GM19452 (cell line): ENCODE measurements around the gene PIK3C2B.
A peak's percentile ranks its signal among the peaks of the same experiment; 100 is the strongest.

Experiments used
- ATAC-seq: cut with Tn5 transposase; IDR thresholded peaks from one replicate; pipeline ENCODE4 v1.9.1; 2021; ENCODE audit not compliant: unreplicated experiment

PIK3C2B gene

DNA sequence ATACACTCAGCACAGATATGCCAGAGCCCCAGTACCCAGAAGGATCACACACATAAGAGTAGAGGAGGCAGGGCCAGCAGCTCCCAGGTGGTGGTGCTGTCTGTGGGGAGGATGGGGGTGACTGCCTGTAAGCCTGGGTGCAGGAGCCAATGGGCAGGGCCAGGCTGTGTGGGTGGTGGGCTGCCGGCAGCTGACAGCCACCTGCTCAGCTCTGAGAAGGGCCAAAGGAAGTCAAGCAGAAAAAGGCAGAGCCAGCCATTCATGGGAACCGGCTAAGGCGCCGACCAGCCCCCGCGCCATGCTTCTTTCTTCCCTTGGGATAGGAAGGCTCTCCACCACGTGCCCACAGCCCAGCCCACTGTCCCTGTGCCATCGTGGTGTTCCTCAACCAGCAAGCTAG is 14.1 kb downstream of the PIK3C2B start:
- ATAC-seq: peak; percentile 50

DNA sequence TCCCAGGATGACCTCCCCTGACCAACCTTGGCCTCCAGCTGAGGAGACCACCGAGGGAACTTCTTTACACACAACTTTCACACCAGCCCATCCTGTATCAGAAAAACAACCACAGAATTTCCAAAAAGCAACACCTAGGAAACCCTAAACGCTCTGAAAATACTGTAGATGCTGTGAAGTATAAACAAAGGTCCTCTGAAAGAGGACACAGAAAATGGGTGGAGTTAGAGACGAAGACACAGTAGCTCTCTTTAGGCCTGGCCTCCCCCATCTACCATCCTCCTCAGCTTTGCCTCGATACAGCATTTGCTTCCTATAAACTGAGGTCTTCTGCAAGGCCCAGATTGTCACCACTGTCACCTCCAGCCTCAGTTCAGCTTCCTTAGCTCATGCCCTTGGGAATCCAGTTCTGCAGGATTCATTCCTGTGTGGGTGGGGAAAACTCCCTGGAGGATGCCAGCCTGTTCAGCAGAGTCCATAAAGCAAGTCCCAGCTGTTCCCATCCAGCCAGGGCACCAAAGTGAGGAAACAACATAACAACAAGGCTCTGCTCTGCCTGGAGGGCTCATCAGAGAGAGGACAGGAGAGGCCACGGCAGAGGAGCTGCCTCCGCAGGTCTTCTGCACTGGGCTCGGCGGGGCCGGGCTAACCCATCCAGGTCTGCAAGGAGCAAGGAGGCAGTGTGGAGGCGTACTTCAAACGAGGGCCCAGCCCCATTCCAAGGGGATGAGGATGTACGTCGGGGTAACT is 15.0 kb downstream of the PIK3C2B start:
- ATAC-seq: no peak

DNA sequence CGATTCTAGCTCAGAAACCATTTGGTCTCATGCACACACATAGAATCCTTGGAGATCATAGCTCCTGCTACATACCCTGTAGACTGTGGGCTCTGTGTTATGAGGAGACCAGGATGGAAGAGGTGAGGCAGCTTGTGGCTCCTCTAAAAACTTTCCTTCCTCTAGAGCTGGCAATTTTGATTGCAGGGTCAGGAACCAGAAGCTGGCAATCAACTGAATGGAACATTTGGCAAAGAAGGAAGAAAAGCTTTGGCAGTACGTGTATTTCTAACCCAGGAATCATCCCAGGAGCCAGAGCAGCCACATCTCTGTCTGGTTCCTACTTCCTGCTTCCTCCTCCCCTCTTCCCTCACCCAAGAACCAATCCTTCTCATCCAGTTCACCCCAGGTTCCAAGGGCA is 15.7 kb downstream of the PIK3C2B start:
- no peak for ATAC-seq

DNA sequence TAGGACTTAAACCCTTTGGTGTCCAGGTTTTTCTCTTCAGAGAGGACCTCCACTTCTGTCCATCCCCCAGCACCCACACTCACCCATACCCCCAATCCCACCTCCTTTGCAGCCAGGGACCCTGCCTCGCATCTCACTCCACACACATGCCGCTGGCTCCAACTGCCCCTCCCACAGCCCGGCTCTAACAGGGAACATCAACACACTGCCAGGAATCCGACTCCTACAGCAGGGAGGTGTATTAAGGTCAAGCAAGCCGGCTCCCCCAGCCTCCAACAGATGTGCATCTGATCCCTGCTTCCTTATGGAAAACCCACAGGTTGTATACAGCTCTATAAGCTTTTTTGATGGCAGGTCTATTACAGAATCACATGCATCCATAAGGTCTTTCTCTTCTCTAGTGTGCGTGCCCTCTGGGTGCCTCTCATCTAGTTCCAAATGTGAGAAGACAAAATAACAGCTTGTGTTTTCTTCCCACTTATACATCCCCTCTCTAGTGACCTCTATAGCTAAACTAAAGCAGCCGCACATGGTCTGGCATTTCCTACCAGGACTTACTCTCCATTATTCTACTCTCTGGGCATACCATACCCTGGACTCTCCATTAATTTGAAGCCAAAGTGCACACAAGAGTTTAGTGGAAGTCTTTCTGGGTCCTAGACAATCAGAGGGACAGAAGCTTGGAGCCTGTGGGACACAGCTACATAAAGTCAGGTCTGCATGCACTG is 16.3 kb downstream of the PIK3C2B start:
- no peak for ATAC-seq

GRCh38 chr1:204477036-204477740 is 17.4 kb downstream of the PIK3C2B start:
- no peak for ATAC-seq

DNA sequence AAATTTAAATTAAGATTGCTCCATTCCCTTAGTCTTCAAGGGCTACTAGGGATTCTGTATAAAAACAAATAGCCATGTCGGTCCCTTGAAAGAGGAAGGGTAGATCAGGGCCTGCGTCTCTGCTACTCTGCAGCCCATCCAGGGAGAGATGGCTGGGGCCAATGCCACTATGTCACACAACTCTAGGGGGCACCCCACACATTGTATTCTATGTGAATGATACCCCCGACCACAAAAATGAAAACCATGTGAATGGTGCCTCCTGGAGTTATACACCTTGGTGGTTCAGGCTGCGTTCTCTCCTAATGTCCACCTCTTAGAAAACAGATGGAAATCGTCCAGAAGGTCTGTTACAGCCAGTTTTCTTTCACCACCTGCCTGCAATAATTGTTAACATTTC is 18.0 kb downstream of the PIK3C2B start:
- no peak for ATAC-seq

DNA sequence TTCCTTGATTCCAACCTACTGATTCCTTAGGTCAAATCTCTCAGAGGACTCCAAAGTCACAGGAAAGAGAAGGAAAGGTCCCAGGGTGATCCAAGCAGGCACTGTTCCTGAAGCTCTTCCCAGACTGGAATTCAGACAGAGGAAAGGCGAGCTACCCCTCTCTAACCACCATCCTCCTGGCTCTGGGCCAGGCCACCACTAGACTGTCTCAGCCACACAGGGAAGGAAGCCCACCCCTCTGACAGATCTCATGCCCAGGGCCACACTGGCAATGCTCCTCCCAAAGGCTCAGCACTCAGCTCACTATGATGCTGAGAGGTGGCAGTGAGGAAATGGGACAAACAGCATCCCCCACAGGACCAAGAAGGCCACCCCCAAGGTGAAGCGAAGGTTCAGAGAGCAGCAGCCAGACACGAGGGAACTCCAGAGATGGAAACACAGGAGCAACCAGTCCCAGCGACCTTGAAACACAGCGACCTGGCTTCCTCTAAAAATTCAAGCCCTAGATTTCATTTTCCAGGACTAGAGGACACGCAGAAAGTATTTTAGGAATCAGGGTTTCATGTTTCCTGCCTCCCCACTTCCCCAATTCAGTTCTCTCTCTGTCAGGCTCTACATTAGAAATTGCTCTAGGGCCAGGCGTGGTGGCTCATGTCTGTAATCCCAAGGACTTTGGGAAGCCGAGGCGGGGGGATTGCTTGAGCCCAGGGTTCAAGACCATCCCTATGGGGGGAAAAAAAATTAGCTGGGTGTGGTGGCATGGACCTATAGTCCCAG is 18.8 kb downstream of the PIK3C2B start:
- ATAC-seq: no peak

GRCh38 chr1:204473400-204473965 is 21.1 kb downstream of the PIK3C2B start:
- no peak for ATAC-seq

- no peak for ATAC-seq
Measured at GRCh38 chr1:204472660-204473059, 21.9 kb downstream of the PIK3C2B start.

DNA sequence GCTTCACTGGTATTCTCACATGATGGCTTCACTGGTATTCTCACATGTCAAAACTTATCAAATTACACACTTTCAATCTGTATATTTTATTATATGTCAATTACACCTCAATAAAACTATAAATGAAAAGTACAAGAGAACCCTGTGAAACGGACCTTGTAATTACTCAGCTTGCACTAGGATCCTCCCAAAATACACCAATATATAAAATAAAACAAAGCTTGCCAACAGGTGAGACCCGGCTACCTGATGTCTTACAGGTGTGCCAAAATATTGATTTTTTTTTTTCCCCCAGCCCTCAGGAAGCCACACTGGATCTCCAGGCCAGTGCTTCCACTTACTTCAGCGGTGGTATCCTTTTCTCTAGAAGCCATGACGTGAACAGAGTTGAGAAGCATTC is 22.9 kb downstream of the PIK3C2B start:
- no peak for ATAC-seq

DNA sequence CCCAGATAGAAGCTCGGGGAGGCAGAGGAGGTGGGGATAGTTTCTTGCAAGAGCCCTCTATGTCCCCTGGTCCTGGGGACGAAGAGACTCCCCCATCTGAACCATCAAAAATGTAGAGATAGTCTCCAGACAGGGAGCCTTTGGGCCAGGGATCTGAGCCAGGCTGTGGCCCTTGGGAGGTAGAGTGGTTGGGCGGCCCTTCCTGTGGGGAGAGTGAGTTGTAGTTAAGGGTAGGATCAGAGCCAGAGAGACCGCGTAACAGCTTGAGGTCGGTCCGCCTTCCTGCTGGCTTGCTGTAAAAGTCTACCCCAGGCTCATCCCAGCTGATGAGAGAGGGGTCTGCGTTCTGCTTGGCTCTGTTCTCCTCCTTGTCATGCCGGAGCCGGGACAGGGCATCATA is 25.3 kb downstream of the PIK3C2B start:
- no peak for ATAC-seq

DNA sequence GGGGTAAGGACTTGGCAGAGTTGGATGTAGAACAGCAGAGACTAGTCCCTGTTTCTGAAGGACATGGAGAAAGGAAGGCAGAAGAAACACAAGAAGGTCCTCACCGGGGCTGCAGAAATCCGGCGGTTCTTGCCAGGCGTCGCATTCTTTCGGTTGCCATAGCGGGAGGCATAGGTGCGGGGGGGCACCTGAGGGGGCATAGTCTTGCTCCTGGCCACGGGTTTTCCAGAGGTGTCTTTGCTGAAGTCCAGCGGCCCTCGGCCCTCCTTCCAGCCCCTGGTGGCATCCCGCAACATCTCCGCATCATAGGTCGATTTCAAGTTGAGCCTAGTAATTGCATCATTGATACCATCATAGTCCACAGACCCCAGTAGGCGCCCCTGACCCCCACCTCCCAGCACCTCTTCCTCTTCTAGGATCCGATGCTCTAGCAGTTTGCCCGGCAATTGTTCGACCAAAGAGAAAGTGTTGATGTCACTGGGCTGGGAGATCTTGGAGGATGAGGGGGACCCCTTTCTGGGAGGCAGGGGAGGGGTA is 25.8 kb downstream of the PIK3C2B start:
- ATAC-seq: no peak

GRCh38 chr1:204468206-204468605 is 26.4 kb downstream of the PIK3C2B start:
- no peak for ATAC-seq

GRCh38 chr1:204466416-204467405 is 27.9 kb downstream of the PIK3C2B start:
- ATAC-seq: no peak

DNA sequence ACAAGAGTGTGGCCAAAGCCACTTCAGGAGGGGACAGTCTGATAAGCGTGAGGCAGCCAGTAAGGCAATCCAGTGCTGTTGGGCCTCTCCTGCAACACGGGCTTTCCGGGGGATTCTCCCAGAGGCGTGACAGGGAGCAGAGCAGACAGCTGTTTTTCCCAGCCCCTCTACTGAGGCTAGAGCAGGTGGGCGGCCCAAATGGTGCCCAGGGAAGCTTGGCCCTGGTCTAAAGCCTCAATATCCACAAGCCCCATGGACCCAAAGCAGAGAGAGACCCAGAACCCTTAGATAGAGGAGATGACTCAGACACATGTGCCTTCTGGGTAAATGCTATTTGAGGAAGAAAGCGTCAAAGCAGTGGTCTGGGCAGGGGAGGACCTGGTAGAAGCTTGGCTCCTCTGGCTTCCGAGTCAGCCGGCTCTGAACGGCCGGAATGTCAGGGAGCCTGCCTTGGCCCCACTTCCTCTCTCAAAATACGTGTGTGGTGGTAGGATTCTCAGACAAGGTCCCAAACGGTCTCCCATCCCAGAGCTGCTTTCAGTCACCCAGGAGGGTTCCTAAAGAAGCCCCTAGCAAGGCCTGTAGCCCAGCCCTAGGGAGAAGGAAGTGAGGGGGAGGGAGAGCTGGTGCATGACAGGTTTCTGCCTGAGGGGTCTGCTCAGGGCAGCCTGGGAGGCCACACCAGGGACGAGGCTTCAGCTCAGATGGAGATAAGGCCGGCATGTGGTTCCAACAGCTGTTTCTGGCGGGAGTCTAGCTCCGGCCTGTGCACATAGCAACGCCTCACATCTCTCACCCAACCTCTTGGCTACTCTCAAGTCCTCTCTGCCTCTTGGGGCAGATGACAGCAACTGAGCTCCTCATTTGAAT is 28.8 kb downstream of the PIK3C2B start:
- peak; percentile 68 for ATAC-seq

DNA sequence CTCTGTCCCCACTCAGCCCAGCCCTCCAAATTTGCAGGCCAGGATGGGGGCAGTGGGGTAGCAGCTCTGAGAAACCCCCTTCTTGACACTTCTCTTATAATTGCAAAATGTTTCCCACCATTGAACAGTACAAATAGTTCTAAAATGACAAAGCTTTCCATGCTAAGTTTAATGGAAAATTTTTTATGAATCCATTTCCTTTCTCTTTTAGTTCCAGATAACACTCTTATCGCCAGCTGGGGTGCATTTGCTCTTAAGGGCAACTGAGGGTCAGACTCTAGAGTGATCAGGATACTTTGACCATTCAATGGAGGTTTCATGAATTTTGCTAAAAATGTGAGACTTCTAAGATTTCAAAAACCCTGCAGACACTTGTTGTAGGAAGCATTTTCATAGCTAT is 29.9 kb downstream of the PIK3C2B start:
- ATAC-seq: no peak

- ATAC-seq: no peak
Measured at GRCh38 chr1:204464187-204464631, 30.4 kb downstream of the PIK3C2B start.
